OCI-LY3 (cell line): ENCODE data around the gene SYT1.

Experiments
- H2AFZ ChIP-seq: fragments of 200-600, 300-600 bp; shearing (Covaris generic); 2 replicates; pipeline ENCODE4 v1.6.0; 2014; ENCODE audit warnings: antibody characterized with exemption, low read depth, low read length
- H3K27ac ChIP-seq: fragments of 200-600, 300-600 bp; sonication (generic); 2 replicates; pipeline ENCODE4 v1.5.1; 2014; ENCODE audit warnings: mild to moderate bottlenecking, low read length, moderate library complexity, mixed read lengths
- H3K27me3 ChIP-seq: fragments of 200-600, 300-600 bp; sonication (generic); 2 replicates; pipeline ENCODE4 v1.6.1; 2014; ENCODE audit warnings: low read depth, low read length, mixed read lengths
- H3K36me3 ChIP-seq: fragments of 200-600, 300-600 bp; sonication (generic); replicated peaks from 2 replicates; pipeline ENCODE3; 2014; ENCODE audit warnings: low read depth, low read length, mixed read lengths
- H3K4me1 ChIP-seq: fragments of 300-600, 200-600 bp; sonication (generic); 2 replicates; pipeline ENCODE4 v1.6.1; 2014; ENCODE audit warnings: low read length, mixed read lengths
- H3K4me2 ChIP-seq: fragments of 200-600, 300-600 bp; sonication (generic); 2 replicates; pipeline ENCODE4 v1.6.1; 2014; ENCODE audit warnings: low read length, mixed read lengths
- H3K4me3 ChIP-seq: fragments of 300-600, 200-600 bp; sonication (generic); 2 replicates; pipeline ENCODE4 v1.5.1; 2014; ENCODE audit warnings: antibody characterized with exemption, mild to moderate bottlenecking, low read length, moderate library complexity
- H3K79me2 ChIP-seq: fragments of 300-600, 200-600 bp; shearing (Covaris generic); 2 replicates; pipeline ENCODE4 v1.6.1; 2014; ENCODE audit warnings: mild to moderate bottlenecking, low read length, mixed read lengths
- H3K9ac ChIP-seq: fragments of 300-600, 200-600 bp; shearing (Covaris generic); 2 replicates; pipeline ENCODE4 v1.6.0; 2014; ENCODE audit warnings: mild to moderate bottlenecking, low read length, moderate library complexity
- H3K9me3 ChIP-seq: fragments of 200-600, 300-600 bp; shearing (Covaris generic); 2 replicates; pipeline ENCODE4 v1.6.1; 2014; ENCODE audit warnings: low read length, mixed read lengths; ENCODE audit not compliant: insufficient read depth
- H4K20me1 ChIP-seq: fragments of 200-600, 300-600 bp; sonication (generic); 2 replicates; pipeline ENCODE4 v1.6.1; 2016; ENCODE audit warnings: low read length, mixed read lengths; ENCODE audit not compliant: insufficient read depth
- CTCF ChIP-seq: fragments of 200-600, 300-600 bp; sonication (generic); IDR thresholded peaks from 2 replicates; pipeline ENCODE4 v1.5.1; 2014; ENCODE audit warnings: antibody characterized with exemption, low read length, low read depth
- EZH2phosphoT487 ChIP-seq: fragments of 200-600 bp; shearing (Covaris generic); IDR thresholded peaks from 2 replicates; pipeline ENCODE4 v1.6.1; 2018; ENCODE audit warnings: antibody characterized with exemption, mixed run types, low read depth

The SYT1 gene

GRCh38 chr12:79250186-79250585, 385.6 kb downstream of the SYT1 start:
- no peak overlapping the region for H3K4me2 ChIP-seq
- H3K4me1 ChIP-seq = peaks cover 27% of the 10 kb centered on the region
- H4K20me1 ChIP-seq = no peaks in the 10 kb centered on the region
- H3K4me3 ChIP-seq = no peak overlapping the region
- no peak overlapping the region for H3K9ac ChIP-seq
- no peaks in the 10 kb centered on the region for H3K27me3 ChIP-seq
- no peak overlapping the region for H3K27ac ChIP-seq
- TF ChIP-seq CTCF = no peak
- no peak for TF ChIP-seq EZH2phosphoT487
- H3K36me3 ChIP-seq = no peaks in the 10 kb centered on the region
- no peaks in the 10 kb centered on the region for H3K79me2 ChIP-seq
- no peak overlapping the region for H2AFZ ChIP-seq
- peaks cover 3% of the 10 kb centered on the region; the same call in 1 of the 2 replicates for H3K9me3 ChIP-seq

- Histone ChIP-seq H2AFZ (no peak overlapping the region), H3K36me3 (no peaks in the 10 kb centered on the region), H3K9me3 (peaks cover 3% of the 10 kb centered on the region; the same call in 1 of the 2 replicates), H3K27ac (no peak overlapping the region), H4K20me1 (no peaks in the 10 kb centered on the region), H3K79me2 (no peaks in the 10 kb centered on the region), H3K4me2 (no peak overlapping the region), H3K4me1 (peaks cover 27% of the 10 kb centered on the region), H3K9ac (no peak overlapping the region), H3K4me3 (no peak overlapping the region), H3K27me3 (no peaks in the 10 kb centered on the region)
- TF ChIP-seq EZH2phosphoT487 = no peak
- no peak for TF ChIP-seq CTCF
These were observed 386.6 kb downstream of the SYT1 start for GRCh38 chr12:79250960-79251755.

GRCh38 chr12:79252358-79253075, 387.9 kb downstream of the SYT1 start:
- H3K27ac ChIP-seq = peak overlapping the region; percentile 62
- H3K4me3 ChIP-seq = peak overlapping the region; percentile 10
- H3K36me3 ChIP-seq = no peaks in the 10 kb centered on the region
- H3K27me3 ChIP-seq = no peaks in the 10 kb centered on the region
- no peak for TF ChIP-seq CTCF
- TF ChIP-seq EZH2phosphoT487 = no peak
- H3K9me3 ChIP-seq = peaks cover 3% of the 10 kb centered on the region; the same call in 1 of the 2 replicates
- peaks cover 27% of the 10 kb centered on the region for H3K4me1 ChIP-seq
- no peaks in the 10 kb centered on the region for H3K79me2 ChIP-seq
- H4K20me1 ChIP-seq = no peaks in the 10 kb centered on the region
- no peak overlapping the region for H3K9ac ChIP-seq
- H2AFZ ChIP-seq = no peak overlapping the region
- peak overlapping the region; percentile 58 for H3K4me2 ChIP-seq

GRCh38 chr12:79255288-79255687, 390.7 kb downstream of the SYT1 start:
- H4K20me1 ChIP-seq = no peaks in the 10 kb centered on the region
- no peak overlapping the region for H3K9ac ChIP-seq
- no peaks in the 10 kb centered on the region for H3K79me2 ChIP-seq
- no peak overlapping the region for H3K27ac ChIP-seq
- no peaks in the 10 kb centered on the region for H3K36me3 ChIP-seq
- no peak overlapping the region for H3K4me2 ChIP-seq
- no peak for TF ChIP-seq EZH2phosphoT487
- no peak for TF ChIP-seq CTCF
- no peak overlapping the region for H3K4me3 ChIP-seq
- H3K9me3 ChIP-seq = peaks cover 3% of the 10 kb centered on the region; the same call in 1 of the 2 replicates
- peaks cover 27% of the 10 kb centered on the region for H3K4me1 ChIP-seq
- no peak overlapping the region for H2AFZ ChIP-seq
- H3K27me3 ChIP-seq = no peaks in the 10 kb centered on the region
